Stimulated activated CD4-positive, alpha-beta T cell treated with anti-CD3 and anti-CD28 coated beads, TNF-alpha, amount 100 ng/mL, for 48 hours (primary cell): ENCODE results near the gene OR1L4.

Experiments
- DNase-seq, 3 donors: peaks; one replicate each; pipeline ENCODE4 v3.0.0-alpha.2; 2020; ENCODE audit warnings: low read depth in 3 of 3

Gene OR1L4, protein sequence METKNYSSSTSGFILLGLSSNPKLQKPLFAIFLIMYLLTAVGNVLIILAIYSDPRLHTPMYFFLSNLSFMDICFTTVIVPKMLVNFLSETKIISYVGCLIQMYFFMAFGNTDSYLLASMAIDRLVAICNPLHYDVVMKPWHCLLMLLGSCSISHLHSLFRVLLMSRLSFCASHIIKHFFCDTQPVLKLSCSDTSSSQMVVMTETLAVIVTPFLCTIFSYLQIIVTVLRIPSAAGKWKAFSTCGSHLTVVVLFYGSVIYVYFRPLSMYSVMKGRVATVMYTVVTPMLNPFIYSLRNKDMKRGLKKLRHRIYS

GRCh38 chr9:122723690-122724089 lies at the start of gene OR1L4:
TSS of gene OR1L4 (plus strand) at chr9:122723990. CDS start at chr9:122723990, 0 bp downstream.
- no peak for DNase-seq

- no peak for DNase-seq
Observed at GRCh38 chr9:122684851-122685250, 38.9 kb upstream of the OR1L4 start.

DNA sequence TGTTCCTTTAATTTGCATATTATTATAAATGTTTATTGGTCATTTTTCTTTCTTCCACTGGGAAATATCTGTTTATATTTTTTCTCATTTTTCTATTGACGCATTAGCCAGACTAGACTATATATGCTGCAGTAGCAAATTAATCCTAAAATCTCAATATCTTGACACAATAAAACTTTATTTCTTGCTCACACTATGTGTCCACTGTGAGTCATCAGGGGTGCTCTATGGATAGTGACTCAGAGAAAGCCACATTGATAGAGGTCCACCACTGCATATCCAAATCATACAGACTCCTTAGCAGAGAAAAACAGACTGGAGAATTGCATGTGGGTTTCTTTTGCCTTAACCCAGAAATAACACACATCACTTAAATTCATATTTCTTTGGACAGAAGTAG lies 28.1 kb upstream of the OR1L4 start:
- DNase-seq: no peak

GRCh38 chr9:122718038-122718437 lies 5.8 kb upstream of the OR1L4 start:
- no peak for DNase-seq

DNA sequence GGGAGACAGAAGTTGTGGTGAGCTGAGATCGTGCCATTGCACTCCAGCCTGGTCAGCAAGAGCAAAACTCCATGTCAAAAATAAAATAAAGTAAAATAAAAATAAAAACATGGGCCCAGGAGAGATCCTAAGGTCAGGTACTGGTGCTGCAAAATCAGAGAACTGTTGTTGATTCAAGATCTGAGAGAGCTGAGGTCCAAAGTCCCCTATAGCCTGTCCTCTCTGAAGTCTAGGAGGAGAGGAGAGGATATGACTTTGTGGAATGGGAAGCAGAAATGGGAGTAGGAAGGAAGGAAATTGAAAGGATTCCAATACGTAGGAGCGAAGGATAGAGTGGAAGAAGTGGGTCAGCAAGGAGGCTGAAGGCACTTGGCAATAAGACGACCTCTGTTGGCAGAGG lies 4.6 kb upstream of the OR1L4 start:
- no peak for DNase-seq

- no peak for DNase-seq
Observed at GRCh38 chr9:122742003-122742402, 18.2 kb downstream of the OR1L4 start, which contains the start of gene OR1L6. TSS of gene OR1L6 (plus strand) at chr9:122742303. CDS start at chr9:122749848, 7,545 bp downstream.

GRCh38 chr9:122754825-122755224 lies 31.0 kb downstream of the OR1L4 start:
- DNase-seq: no peak

DNA sequence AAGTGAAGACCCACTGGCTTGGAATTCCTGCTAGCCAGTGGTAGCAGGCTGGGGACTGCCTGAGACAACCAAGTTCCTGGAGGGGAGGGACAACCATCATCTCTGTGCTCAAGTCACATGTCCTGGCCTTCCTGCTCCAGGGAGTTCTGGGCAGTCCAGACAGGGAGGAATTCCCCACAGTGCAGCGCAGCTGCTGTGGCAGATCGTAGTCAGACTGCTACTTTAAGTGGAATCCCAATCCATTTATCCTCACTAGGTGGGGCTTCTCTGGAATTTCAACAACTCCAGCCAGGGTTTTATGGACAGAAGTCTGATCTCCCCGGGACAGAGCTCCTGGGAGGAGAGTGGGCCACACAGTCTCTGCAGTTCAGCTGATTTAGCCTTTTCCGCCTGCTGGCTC lies 44.0 kb downstream of the OR1L4 start:
- DNase-seq: no peak
